Large intestine (tissue), 3 donors: ENCODE results near the gene IER3IP1. TPM values are rescaled to one million over a fixed set of nuclear protein-coding genes. Genes with fewer than 3 reads are reported as not detected.
"Not testable (repeated sequence)": the region's sequence is repeated elsewhere in the genome, so short reads cannot be mapped to it uniquely, and the experiment has no call there.

Source experiments
- DNase-seq, 2 donors: peaks; one replicate each; pipeline versions ENCODE4 v3.0.0 to v3.0.0-alpha.2; 2013
- H3K27ac ChIP-seq: one replicate; pipeline ENCODE4 v1.5.1; 2013; ENCODE audit warnings: low read length
- H3K27me3 ChIP-seq: 2 replicates; pipeline ENCODE4 v1.6.1; 2013; ENCODE audit warnings: low read length; ENCODE audit not compliant: control insufficient read depth, insufficient read depth
- H3K36me3 ChIP-seq: 2 replicates; pipeline ENCODE4 v1.6.1; 2013; ENCODE audit warnings: low read length; ENCODE audit not compliant: control insufficient read depth, insufficient read depth
- H3K4me1 ChIP-seq: one replicate; pipeline ENCODE4 v1.6.1; 2013; ENCODE audit warnings: low read length; ENCODE audit not compliant: control insufficient read depth, insufficient read depth
- H3K4me3 ChIP-seq: one replicate; pipeline ENCODE4 v1.5.1; 2013; ENCODE audit warnings: low read length
- H3K9me3 ChIP-seq: one replicate; pipeline ENCODE4 v1.6.1; 2013; ENCODE audit warnings: mild to moderate bottlenecking, low read depth, low read length, moderate library complexity; ENCODE audit not compliant: control insufficient read depth
- WGBS: methylation state at CpG from one replicate; pipeline ENCODE4 v1.1.5; 2013; ENCODE audit warnings: low lambda C conversion rate; ENCODE audit not compliant: insufficient coverage; 5-methylcytosine and 5-hydroxymethylcytosine counted together
- polyA plus RNA-seq: library from polyadenylated mRNA; unstranded; fragments of 120-200 nt; gene quantifications from one replicate; pipeline ENCODE4 v1.2.1, GENCODE V29; 2013

IER3IP1 gene
- polyA plus RNA-seq, 1 donor, result 30.9 TPM

- H3K27ac ChIP-seq, result no peak overlapping the region
- no peaks in the 10 kb centered on the region for H3K4me1 ChIP-seq
- no peaks in the 10 kb centered on the region for H3K36me3 ChIP-seq
- H3K9me3 ChIP-seq, result no peaks in the 10 kb centered on the region
- DNase-seq, result no peak
- H3K4me3 ChIP-seq, result no peak overlapping the region
- WGBS, result 50% methylated on average over 2 of the region's 7 CpGs
- H3K27me3 ChIP-seq, result peaks cover 5% of the 10 kb centered on the region
These were observed 11.6 kb upstream of the IER3IP1 start for GRCh38 chr18:47187721-47188120.

- Histone ChIP-seq H3K4me1 (no peaks in the 10 kb centered on the region), H3K4me3 (no peak overlapping the region), H3K36me3 (no peaks in the 10 kb centered on the region), H3K27me3 (peaks cover 5% of the 10 kb centered on the region), H3K9me3 (no peaks in the 10 kb centered on the region), H3K27ac (no peak overlapping the region)
- no CpG with 5 or more reads among the region's 5 CpGs for WGBS
- peak; percentile 33 to 48 for DNase-seq
These were observed 8.4 kb upstream of the IER3IP1 start for GRCh38 chr18:47184419-47185050.

- H3K4me1 ChIP-seq, H3K27ac ChIP-seq, H3K36me3 ChIP-seq, DNase-seq, H3K4me3 ChIP-seq, H3K9me3 ChIP-seq, H3K27me3 ChIP-seq: not testable (repeated sequence)
- WGBS, result no CpG with 5 or more reads among the region's 5 CpGs
These were observed 6.0 kb upstream of the IER3IP1 start for GRCh38 chr18:47182156-47182555.

GRCh38 chr18:47180765-47181164, 4.6 kb upstream of the IER3IP1 start:
- H3K4me1 ChIP-seq, result no peaks in the 10 kb centered on the region
- H3K9me3 ChIP-seq, result no peaks in the 10 kb centered on the region
- H3K4me3 ChIP-seq, result no peak overlapping the region
- H3K27me3 ChIP-seq, result peaks cover 3% of the 10 kb centered on the region
- 57% methylated on average over 1 of the region's 3 CpGs for WGBS
- no peaks in the 10 kb centered on the region for H3K36me3 ChIP-seq
- H3K27ac ChIP-seq, result no peak overlapping the region
- DNase-seq, result no peak

GRCh38 chr18:47179520-47179919, 3.4 kb upstream of the IER3IP1 start:
- peaks cover 3% of the 10 kb centered on the region for H3K27me3 ChIP-seq
- peaks cover 8% of the 10 kb centered on the region for H3K4me1 ChIP-seq
- no peaks in the 10 kb centered on the region for H3K9me3 ChIP-seq
- no peaks in the 10 kb centered on the region for H3K36me3 ChIP-seq
- no CpG with 5 or more reads among the region's 4 CpGs for WGBS
- peak in 1 of 2 donors; percentile 26 for DNase-seq
- H3K27ac ChIP-seq, result no peak overlapping the region
- H3K4me3 ChIP-seq, result no peak overlapping the region

- H3K4me1 ChIP-seq, result peaks cover 8% of the 10 kb centered on the region
- H3K4me3 ChIP-seq, result peak overlapping the region; percentile 91
- H3K27ac ChIP-seq, result peak overlapping the region; percentile 78
- no peaks in the 10 kb centered on the region for H3K36me3 ChIP-seq
- DNase-seq, result no peak
- peaks cover 3% of the 10 kb centered on the region for H3K27me3 ChIP-seq
- WGBS, result no CpG with 5 or more reads among the region's 24 CpGs
- H3K9me3 ChIP-seq, result no peaks in the 10 kb centered on the region
These were observed 774 bp downstream of the IER3IP1 start for GRCh38 chr18:47175283-47175897.

GRCh38 chr18:47174545-47175116, 1.5 kb downstream of the IER3IP1 start:
- no peaks in the 10 kb centered on the region for H3K9me3 ChIP-seq
- H3K27ac ChIP-seq, result peak overlapping the region; percentile 78
- peak; percentile 24 to 61 for DNase-seq
- peaks cover 3% of the 10 kb centered on the region for H3K27me3 ChIP-seq
- H3K36me3 ChIP-seq, result no peaks in the 10 kb centered on the region
- WGBS, result 26% methylated on average over 5 of the region's 13 CpGs
- peaks cover 8% of the 10 kb centered on the region for H3K4me1 ChIP-seq
- H3K4me3 ChIP-seq, result peak overlapping the region; percentile 91

GRCh38 chr18:47172476-47172875, 3.7 kb downstream of the IER3IP1 start:
- H3K4me1 ChIP-seq, result peaks cover 8% of the 10 kb centered on the region
- no peaks in the 10 kb centered on the region for H3K27me3 ChIP-seq
- H3K27ac ChIP-seq, result no peak overlapping the region
- H3K9me3 ChIP-seq, result no peaks in the 10 kb centered on the region
- no peaks in the 10 kb centered on the region for H3K36me3 ChIP-seq
- DNase-seq, result no peak
- WGBS, result 100% methylated on average over 1 of the region's 2 CpGs
- H3K4me3 ChIP-seq, result no peak overlapping the region

- no peak overlapping the region for H3K27ac ChIP-seq
- H3K9me3 ChIP-seq, result no peaks in the 10 kb centered on the region
- no peaks in the 10 kb centered on the region for H3K36me3 ChIP-seq
- whole genome bisulfite sequencing, result no CpG with 5 or more reads among the region's 1 CpG
- no peaks in the 10 kb centered on the region for H3K4me1 ChIP-seq
- no peak for DNase-seq
- H3K27me3 ChIP-seq, result no peaks in the 10 kb centered on the region
- no peak overlapping the region for H3K4me3 ChIP-seq
These were observed 7.3 kb downstream of the IER3IP1 start for GRCh38 chr18:47168913-47169312.

- H3K36me3 ChIP-seq, result no peaks in the 10 kb centered on the region
- no peak for DNase-seq
- H3K27ac ChIP-seq, result no peak overlapping the region
- H3K4me1 ChIP-seq, result no peaks in the 10 kb centered on the region
- no peak overlapping the region for H3K4me3 ChIP-seq
- no peaks in the 10 kb centered on the region for H3K9me3 ChIP-seq
- no peaks in the 10 kb centered on the region for H3K27me3 ChIP-seq
These were observed 7.7 kb downstream of the IER3IP1 start for GRCh38 chr18:47168509-47168908.

GRCh38 chr18:47166294-47166693, 9.9 kb downstream of the IER3IP1 start:
- no peaks in the 10 kb centered on the region for H3K36me3 ChIP-seq
- no peaks in the 10 kb centered on the region for H3K9me3 ChIP-seq
- H3K4me1 ChIP-seq, result no peaks in the 10 kb centered on the region
- 13% methylated on average over 1 of the region's 2 CpGs for WGBS
- H3K27me3 ChIP-seq, result no peaks in the 10 kb centered on the region
- no peak overlapping the region for H3K4me3 ChIP-seq
- DNase-seq, result no peak
- no peak overlapping the region for H3K27ac ChIP-seq
